Fibroblast of mammary gland (primary cell): ENCODE measurements around the gene CD19.
"Not testable (repeated sequence)": the region's sequence is repeated elsewhere in the genome, so short reads cannot be mapped to it uniquely, and the experiment has no call there.

Experiments used
- DNase-seq: peaks from one replicate; pipeline ENCODE4 v3.0.0-alpha.2; 2010; ENCODE audit warnings: low read depth
- H3K4me3 ChIP-seq: 2 replicates; pipeline ENCODE4 v1.5.1; 2011; ENCODE audit warnings: low read depth, mild to moderate bottlenecking, low read length, moderate library complexity; ENCODE audit not compliant: control insufficient read depth
- TF ChIP-seq, protein P1 (sequence below): conservative IDR thresholded peaks from 2 replicates; pipeline ENCODE4 v1.5.1; 2011; ENCODE audit warnings: low read depth, low read length, inconsistent platforms; ENCODE audit not compliant: control insufficient read depth, insufficient read depth

CD19 gene

DNA sequence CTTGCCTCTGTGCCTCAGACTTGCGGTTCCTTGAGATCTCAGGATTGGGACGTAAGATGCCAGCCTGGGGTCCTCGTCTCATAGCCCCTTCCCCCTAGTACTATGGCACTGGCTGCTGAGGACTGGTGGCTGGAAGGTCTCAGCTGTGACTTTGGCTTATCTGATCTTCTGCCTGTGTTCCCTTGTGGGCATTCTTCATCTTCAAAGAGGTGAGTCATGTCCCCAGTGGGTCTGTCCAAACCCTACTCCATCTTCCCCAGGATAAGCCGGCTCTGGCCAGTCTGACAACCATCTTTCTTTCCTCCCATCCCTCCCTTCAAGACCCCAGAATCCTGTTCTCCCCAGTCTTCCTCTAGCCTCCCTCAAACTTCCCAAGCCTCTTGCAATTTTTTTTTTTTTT lies 3.6 kb downstream of the CD19 start:
- no peak overlapping the region for H3K4me3 ChIP-seq
- DNase-seq: peak; percentile 25
- TF ChIP-seq, protein P1, sequence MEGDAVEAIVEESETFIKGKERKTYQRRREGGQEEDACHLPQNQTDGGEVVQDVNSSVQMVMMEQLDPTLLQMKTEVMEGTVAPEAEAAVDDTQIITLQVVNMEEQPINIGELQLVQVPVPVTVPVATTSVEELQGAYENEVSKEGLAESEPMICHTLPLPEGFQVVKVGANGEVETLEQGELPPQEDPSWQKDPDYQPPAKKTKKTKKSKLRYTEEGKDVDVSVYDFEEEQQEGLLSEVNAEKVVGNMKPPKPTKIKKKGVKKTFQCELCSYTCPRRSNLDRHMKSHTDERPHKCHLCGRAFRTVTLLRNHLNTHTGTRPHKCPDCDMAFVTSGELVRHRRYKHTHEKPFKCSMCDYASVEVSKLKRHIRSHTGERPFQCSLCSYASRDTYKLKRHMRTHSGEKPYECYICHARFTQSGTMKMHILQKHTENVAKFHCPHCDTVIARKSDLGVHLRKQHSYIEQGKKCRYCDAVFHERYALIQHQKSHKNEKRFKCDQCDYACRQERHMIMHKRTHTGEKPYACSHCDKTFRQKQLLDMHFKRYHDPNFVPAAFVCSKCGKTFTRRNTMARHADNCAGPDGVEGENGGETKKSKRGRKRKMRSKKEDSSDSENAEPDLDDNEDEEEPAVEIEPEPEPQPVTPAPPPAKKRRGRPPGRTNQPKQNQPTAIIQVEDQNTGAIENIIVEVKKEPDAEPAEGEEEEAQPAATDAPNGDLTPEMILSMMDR: no peak

DNA sequence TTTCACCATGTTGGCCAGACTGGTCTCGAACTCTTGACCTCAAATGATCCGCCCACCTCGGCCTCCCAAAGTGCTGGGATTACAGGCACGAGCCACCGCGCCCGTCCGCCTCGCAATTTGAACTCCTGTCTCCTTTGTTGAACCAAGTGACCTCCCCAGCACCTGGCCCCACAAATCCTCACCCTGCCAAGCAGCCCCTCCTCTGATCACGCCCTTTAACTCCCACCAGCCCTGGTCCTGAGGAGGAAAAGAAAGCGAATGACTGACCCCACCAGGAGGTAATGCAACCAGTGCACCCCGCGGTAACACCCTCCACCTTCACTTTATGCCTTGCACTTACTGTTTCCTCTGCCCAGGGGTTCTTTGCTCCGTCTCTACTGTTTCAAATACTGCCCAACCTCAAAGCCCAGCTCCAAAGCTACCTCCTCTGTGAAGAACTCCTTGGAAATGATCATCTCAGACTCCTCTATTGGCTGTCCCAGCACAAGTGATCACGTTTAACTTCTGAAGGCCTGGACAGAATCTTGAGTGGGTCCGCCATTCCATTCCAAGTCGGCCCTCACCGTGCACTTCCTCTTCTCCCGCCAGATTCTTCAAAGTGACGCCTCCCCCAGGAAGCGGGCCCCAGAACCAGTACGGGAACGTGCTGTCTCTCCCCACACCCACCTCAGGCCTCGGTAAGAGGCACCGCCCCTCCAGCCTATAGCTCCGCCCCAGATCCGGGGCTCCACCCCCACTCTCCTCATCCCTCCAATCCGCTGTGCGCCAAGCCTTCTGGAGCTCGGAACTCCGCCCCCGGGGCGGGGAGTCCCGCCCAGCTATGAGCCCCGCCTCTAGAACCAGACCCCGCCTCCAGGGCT lies 4.4 kb downstream of the CD19 start:
- H3K4me3 ChIP-seq: peak overlapping the region; percentile 12
- TF ChIP-seq, protein P1: no peak
- peak; percentile 76 for DNase-seq

DNA sequence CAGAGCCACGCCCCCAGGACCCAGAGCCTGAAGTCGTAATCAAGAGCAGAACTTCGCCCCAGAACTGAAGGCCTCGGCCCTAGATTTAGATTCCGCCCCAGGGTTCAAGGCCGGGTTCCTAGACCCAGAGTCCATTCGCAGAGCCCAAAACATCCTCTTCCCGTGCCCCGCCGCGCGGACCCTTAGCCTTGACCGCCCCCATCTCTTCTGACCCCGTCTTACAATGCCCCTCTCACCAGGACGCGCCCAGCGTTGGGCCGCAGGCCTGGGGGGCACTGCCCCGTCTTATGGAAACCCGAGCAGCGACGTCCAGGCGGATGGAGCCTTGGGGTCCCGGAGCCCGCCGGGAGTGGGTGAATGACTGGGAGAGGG lies 5.0 kb downstream of the CD19 start:
- TF ChIP-seq, protein P1: no peak

DNA sequence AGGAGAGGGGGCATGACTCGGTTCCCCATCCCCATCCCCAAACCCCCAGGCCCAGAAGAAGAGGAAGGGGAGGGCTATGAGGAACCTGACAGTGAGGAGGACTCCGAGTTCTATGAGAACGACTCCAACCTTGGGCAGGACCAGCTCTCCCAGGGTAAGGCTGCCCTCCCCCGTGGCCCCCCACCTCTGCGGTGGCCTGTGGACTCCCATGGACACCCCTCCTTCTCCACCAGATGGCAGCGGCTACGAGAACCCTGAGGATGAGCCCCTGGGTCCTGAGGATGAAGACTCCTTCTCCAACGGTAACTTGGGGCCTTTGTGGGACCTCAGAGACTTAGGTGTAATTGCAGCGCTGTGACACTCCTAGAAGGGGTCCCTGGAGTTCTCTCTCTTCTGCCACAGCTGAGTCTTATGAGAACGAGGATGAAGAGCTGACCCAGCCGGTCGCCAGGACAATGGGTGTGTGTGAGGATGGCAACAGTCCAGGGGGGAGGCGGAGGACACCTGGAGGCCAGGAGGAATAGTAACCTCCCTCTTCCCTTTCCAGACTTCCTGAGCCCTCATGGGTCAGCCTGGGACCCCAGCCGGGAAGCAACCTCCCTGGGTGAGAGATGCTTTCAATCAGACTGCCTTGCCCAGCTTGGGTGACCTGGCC lies 5.6 kb downstream of the CD19 start:
- DNase-seq: no peak
- TF ChIP-seq, protein P1: no peak
- no peak overlapping the region for H3K4me3 ChIP-seq

More for the DNA sequence above, 5.0 kb downstream of the CD19 start:
- no peak overlapping the region for H3K4me3 ChIP-seq
- no peak for DNase-seq

DNA sequence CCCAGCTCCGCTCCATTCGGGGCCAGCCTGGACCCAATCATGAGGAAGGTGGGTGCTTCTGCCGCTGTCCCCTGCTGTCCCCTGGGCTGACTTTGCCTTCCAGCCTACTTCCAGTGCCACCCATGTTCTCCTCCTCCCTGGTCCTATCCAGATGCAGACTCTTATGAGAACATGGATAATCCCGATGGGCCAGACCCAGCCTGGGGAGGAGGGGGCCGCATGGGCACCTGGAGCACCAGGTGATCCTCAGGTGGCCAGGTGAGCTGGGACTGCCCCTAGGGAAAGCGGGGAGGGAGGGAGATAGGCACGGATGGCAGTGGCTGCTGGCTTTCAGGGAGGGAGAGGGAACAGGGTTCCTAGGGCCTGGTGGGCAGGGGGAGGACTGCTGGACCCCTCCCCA lies 7.0 kb downstream of the CD19 start:
- DNase-seq: no peak
- no peak overlapping the region for H3K4me3 ChIP-seq
- TF ChIP-seq, protein P1: no peak

DNA sequence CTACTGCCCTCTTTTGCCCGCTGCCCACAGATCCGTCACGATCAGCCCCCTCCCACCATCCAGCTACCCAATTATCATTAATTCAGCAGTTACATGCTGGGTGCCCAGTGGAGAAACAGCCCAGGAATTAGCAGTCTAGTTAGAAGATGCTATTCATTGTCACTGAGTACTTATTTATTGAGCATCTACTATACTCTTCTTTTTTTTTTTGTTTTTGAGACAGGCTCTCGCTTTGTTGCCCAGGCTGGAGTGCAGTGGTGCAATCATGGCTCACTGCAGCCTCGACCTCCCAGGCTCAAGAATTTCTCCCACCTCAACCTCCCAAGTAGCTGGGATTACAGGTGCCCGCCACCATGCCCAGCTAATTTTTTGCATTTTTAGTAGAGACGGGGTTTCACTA lies 8.1 kb downstream of the CD19 start:
- H3K4me3 ChIP-seq: not testable (repeated sequence)

DNA sequence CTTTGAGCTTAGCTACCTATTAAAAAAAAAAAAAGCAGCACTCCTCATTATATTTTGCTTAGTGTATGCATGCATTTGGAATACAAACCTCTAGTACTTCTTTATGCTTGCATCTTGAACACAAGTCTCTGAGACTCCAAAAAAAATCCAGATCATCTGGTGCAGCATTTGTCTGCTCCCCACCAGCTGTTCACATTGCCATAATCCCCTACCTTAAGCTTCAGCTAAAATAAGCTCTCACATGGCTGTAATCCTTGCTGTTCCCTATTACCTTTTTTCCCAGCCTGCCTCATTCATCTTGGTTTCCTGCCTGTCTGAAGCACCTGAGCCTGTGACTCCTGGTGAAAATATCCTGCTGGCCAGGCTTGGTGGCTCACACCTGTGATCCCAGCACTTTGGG lies 11.5 kb downstream of the CD19 start:
- no peak for DNase-seq
- TF ChIP-seq, protein P1: no peak

More for the DNA sequence above, 8.1 kb downstream of the CD19 start:
- DNase-seq: not testable (repeated sequence)

More for the DNA sequence above, 11.5 kb downstream of the CD19 start:
- no peak overlapping the region for H3K4me3 ChIP-seq
